ENCODE measurements around the gene EMILIN3.

GRCh38 chr20:41342474-41343464, 23.8 kb downstream of the EMILIN3 start:
- no peak for TF ChIP-seq RAD21 (IDR thresholded peaks at IDR 0.05 in 1 of 2, conservative IDR thresholded peaks at IDR 0.05 in 1 of 2; ENCODE audit: low read depth in 2 of 2, low read length in 2 of 2)
- TF ChIP-seq CTCF (IDR thresholded peaks at IDR 0.05; ENCODE audit: control extremely low read depth in 1 of 3, insufficient read depth in 1 of 3, low read depth in 1 of 3, low read length in 3 of 3), result no peak
- TF ChIP-seq CBX8 (IDR thresholded peaks at IDR 0.05; ENCODE audit: borderline replicate concordance, low read depth, low read length), result no peak

Measured in H1 (cell line).